ENCODE measurements around the gene BBS1. TPM values are rescaled to one million over a fixed set of nuclear protein-coding genes. Genes with fewer than 3 reads are reported as not detected.

The BBS1 gene
- total RNA-seq, 1 experiment from 2014 or later: 29.8 TPM

DNA sequence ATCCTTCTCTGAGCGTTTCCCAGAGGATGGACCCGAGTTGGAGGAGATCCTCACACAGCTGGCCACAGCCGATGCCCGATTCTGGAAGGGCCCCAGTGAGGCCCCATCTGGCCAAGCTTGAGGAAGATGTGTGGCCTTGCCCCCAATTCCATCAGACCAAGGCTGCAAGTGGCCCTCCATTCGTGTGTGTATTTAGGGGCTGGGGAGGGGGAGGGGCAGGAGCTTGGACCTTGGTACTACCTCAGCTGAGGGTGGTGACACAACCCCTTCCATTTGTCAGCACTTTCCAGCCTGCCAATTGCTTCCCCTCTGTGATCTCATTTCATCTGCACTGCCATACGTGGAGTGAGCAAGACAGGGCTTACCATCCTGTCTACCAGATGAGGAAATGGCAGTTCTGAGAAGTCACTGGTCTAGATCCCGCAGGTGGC lies 1.3 kb upstream of the BBS1 start:
- ATAC-seq: no peak
- ChIA-PET CTCF (interaction anchor here (1.6 kb wide), 1 partner anchor 16 kb away, joined by 4 read pairs; no protein-coding TSS in a partner anchor), RAD21 (ENCODE audit: low non-redundant PET in 1 of 2, low total read pairs in 2 of 2, uncharacterized antibody in 2 of 2, unreplicated experiment in 2 of 2) (interaction anchor here in 1 of 2 experiments (0.6 kb wide), 1 partner anchor 262 kb away, joined by 5 read pairs; no protein-coding TSS in a partner anchor), POLR2A (no interaction called here)
- no peaks in the 10 kb centered on the region for H3K9me2 ChIP-seq (ENCODE audit: insufficient read depth)
- no TSS peak for BruUV-seq (replicated peaks)
- H3K4me1 ChIP-seq (ENCODE audit: control insufficient read depth in 1 of 2, insufficient read depth in 2 of 2, low read length in 2 of 2): peaks cover 5 to 12% of the 10 kb centered on the region in 2 experiments; a peak in 3 of 4 replicates
- no peak overlapping the region for H3K4me2 ChIP-seq (ENCODE audit: low read length)
- no peak for DNase-seq (ENCODE audit: low read depth, low spot score)
- H3K9me3 ChIP-seq (ENCODE audit: control insufficient read depth in 1 of 2, insufficient read depth in 1 of 2, low read depth in 1 of 2, low read length in 2 of 2): no peaks in the 10 kb centered on the region
- H3K9ac ChIP-seq (ENCODE audit: low read length): no peak overlapping the region
- H3K36me3 ChIP-seq (ENCODE audit: control insufficient read depth in 1 of 2, insufficient read depth in 2 of 2, low read length in 2 of 2): peaks cover 0 to 2% of the 10 kb centered on the region in 2 experiments; a peak in 1 of 4 replicates
- intact Hi-C loops (cut with micrococcal nuclease): no loop called here
- H3K27ac ChIP-seq (ENCODE audit: low read depth, low read length): no peak overlapping the region
- H3K27me3 ChIP-seq (ENCODE audit: insufficient read depth, low read length): no peaks in the 10 kb centered on the region
- no peak overlapping the region for H3K4me3 ChIP-seq (replicated peaks in 1 of 2; ENCODE audit: low read depth in 1 of 2, low read length in 2 of 2)
- TF ChIP-seq SP1 (IDR thresholded peaks at IDR 0.05; ENCODE audit: low read depth) (no peak), ELF1 (IDR thresholded peaks at IDR 0.05; ENCODE audit: borderline replicate concordance, low read depth) (no peak), POLR2A (IDR thresholded peaks at IDR 0.05; ENCODE audit: borderline replicate concordance, extremely low read depth, insufficient read depth, insufficient read length) (no peak), CBX3 (IDR thresholded peaks at IDR 0.05; ENCODE audit: low read depth) (no peak), ZFX (IDR thresholded peaks at IDR 0.05) (no peak), EGR1 (IDR thresholded peaks at IDR 0.05; ENCODE audit: low read depth) (no peak), FOSL1 (IDR thresholded peaks at IDR 0.05; ENCODE audit: low read depth) (no peak), SRF (IDR thresholded peaks at IDR 0.05; ENCODE audit: low read depth) (no peak), JUND (IDR thresholded peaks at IDR 0.05) (no peak), YY1 (IDR thresholded peaks at IDR 0.05; ENCODE audit: extremely low read depth, insufficient replicate concordance, low read depth, low read length) (no peak), CEBPB (IDR thresholded peaks at IDR 0.05; ENCODE audit: low read depth) (no peak), POLR2AphosphoS5 (IDR thresholded peaks at IDR 0.05; ENCODE audit: low read depth, low read length) (no peak), RAD21 (IDR thresholded peaks at IDR 0.05; ENCODE audit: low read depth) (no peak)
- TF ChIP-seq, protein P1, sequence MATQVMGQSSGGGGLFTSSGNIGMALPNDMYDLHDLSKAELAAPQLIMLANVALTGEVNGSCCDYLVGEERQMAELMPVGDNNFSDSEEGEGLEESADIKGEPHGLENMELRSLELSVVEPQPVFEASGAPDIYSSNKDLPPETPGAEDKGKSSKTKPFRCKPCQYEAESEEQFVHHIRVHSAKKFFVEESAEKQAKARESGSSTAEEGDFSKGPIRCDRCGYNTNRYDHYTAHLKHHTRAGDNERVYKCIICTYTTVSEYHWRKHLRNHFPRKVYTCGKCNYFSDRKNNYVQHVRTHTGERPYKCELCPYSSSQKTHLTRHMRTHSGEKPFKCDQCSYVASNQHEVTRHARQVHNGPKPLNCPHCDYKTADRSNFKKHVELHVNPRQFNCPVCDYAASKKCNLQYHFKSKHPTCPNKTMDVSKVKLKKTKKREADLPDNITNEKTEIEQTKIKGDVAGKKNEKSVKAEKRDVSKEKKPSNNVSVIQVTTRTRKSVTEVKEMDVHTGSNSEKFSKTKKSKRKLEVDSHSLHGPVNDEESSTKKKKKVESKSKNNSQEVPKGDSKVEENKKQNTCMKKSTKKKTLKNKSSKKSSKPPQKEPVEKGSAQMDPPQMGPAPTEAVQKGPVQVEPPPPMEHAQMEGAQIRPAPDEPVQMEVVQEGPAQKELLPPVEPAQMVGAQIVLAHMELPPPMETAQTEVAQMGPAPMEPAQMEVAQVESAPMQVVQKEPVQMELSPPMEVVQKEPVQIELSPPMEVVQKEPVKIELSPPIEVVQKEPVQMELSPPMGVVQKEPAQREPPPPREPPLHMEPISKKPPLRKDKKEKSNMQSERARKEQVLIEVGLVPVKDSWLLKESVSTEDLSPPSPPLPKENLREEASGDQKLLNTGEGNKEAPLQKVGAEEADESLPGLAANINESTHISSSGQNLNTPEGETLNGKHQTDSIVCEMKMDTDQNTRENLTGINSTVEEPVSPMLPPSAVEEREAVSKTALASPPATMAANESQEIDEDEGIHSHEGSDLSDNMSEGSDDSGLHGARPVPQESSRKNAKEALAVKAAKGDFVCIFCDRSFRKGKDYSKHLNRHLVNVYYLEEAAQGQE (IDR thresholded peaks at IDR 0.05; ENCODE audit: low read depth): no peak
- TF ChIP-seq, protein P2, sequence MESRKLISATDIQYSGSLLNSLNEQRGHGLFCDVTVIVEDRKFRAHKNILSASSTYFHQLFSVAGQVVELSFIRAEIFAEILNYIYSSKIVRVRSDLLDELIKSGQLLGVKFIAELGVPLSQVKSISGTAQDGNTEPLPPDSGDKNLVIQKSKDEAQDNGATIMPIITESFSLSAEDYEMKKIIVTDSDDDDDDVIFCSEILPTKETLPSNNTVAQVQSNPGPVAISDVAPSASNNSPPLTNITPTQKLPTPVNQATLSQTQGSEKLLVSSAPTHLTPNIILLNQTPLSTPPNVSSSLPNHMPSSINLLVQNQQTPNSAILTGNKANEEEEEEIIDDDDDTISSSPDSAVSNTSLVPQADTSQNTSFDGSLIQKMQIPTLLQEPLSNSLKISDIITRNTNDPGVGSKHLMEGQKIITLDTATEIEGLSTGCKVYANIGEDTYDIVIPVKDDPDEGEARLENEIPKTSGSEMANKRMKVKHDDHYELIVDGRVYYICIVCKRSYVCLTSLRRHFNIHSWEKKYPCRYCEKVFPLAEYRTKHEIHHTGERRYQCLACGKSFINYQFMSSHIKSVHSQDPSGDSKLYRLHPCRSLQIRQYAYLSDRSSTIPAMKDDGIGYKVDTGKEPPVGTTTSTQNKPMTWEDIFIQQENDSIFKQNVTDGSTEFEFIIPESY (IDR thresholded peaks at IDR 0.05; ENCODE audit: extremely low read depth, insufficient replicate concordance, low read length): no peak
- TF ChIP-seq, protein P3, sequence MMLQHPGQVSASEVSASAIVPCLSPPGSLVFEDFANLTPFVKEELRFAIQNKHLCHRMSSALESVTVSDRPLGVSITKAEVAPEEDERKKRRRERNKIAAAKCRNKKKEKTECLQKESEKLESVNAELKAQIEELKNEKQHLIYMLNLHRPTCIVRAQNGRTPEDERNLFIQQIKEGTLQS (IDR thresholded peaks at IDR 0.05): no peak
- TF ChIP-seq, protein P4, sequence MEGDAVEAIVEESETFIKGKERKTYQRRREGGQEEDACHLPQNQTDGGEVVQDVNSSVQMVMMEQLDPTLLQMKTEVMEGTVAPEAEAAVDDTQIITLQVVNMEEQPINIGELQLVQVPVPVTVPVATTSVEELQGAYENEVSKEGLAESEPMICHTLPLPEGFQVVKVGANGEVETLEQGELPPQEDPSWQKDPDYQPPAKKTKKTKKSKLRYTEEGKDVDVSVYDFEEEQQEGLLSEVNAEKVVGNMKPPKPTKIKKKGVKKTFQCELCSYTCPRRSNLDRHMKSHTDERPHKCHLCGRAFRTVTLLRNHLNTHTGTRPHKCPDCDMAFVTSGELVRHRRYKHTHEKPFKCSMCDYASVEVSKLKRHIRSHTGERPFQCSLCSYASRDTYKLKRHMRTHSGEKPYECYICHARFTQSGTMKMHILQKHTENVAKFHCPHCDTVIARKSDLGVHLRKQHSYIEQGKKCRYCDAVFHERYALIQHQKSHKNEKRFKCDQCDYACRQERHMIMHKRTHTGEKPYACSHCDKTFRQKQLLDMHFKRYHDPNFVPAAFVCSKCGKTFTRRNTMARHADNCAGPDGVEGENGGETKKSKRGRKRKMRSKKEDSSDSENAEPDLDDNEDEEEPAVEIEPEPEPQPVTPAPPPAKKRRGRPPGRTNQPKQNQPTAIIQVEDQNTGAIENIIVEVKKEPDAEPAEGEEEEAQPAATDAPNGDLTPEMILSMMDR (IDR thresholded peaks at IDR 0.05 in 2 of 3, conservative IDR thresholded peaks at IDR 0.05 in 1 of 3; ENCODE audit: borderline replicate concordance in 1 of 3, insufficient read depth in 1 of 3, low read depth in 2 of 3, low read length in 2 of 3): no peak
- H3K79me2 ChIP-seq (ENCODE audit: insufficient read depth, low read length): peaks cover 16% of the 10 kb centered on the region
- no peak overlapping the region for H2AFZ ChIP-seq (ENCODE audit: low read depth, low read length, poor library complexity, severe bottlenecking)
- H4K20me1 ChIP-seq (ENCODE audit: insufficient read depth): no peaks in the 10 kb centered on the region
